Activated CD4-positive, alpha-beta T cell treated with anti-CD3 and anti-CD28 coated beads, Interleukin-2, amount 10 ng/mL, durations not matched to agents 7 days and 5 days (primary cell): Measurements from ENCODE around the gene TMEM30B. TPM values are rescaled to one million over a fixed set of nuclear protein-coding genes. Genes with fewer than 3 reads are reported as not detected.
A peak's percentile ranks its signal among the peaks of the same experiment; 100 is the strongest.

Experiments used
- CTCF ChIA-PET: fragments of 350-600 bp; sonication (Branson Sonifier 250); formaldehyde crosslinking; loops from one replicate; lab custom pipeline; 2021; ENCODE audit warnings: antibody characterized with exemption; lab: Charles Lee
- POLR2A ChIA-PET: fragments of 350-600 bp; sonication (Branson Sonifier 250); formaldehyde crosslinking; loops from one replicate; lab custom pipeline; 2021; ENCODE audit warnings: antibody characterized with exemption; lab: Charles Lee
- DNase-seq: peaks from one replicate; pipeline ENCODE4 v3.0.0-alpha.2; 2020
- H3K27ac Mint-ChIP-seq: one replicate; pipeline ENCODE4 v1.8.0; 2021; ENCODE audit warnings: mild to moderate bottlenecking, moderate library complexity, mixed read lengths
- H3K27me3 Mint-ChIP-seq: one replicate; pipeline ENCODE4 v1.8.0; 2021; ENCODE audit warnings: mixed read lengths
- H3K36me3 Mint-ChIP-seq: one replicate; pipeline ENCODE4 v1.8.0; 2021; ENCODE audit warnings: low read depth, mixed read lengths
- H3K4me1 Mint-ChIP-seq: one replicate; pipeline ENCODE4 v1.8.0; 2021; ENCODE audit warnings: mixed read lengths
- H3K4me3 Mint-ChIP-seq: one replicate; pipeline ENCODE4 v1.8.0; 2021; ENCODE audit warnings: mild to moderate bottlenecking, moderate library complexity, mixed read lengths
- H3K9me3 Mint-ChIP-seq: one replicate; pipeline ENCODE4 v1.8.0; 2021; ENCODE audit warnings: mixed read lengths
- total RNA-seq, 2 experiments: library from RNA; stranded (reverse); gene quantifications; one replicate each; pipeline ENCODE4 v1.2.3, GENCODE V29; 2021

The TMEM30B gene
- total RNA-seq, 2 experiments from 2014 or later, result 0.30 to 0.42 TPM

DNA sequence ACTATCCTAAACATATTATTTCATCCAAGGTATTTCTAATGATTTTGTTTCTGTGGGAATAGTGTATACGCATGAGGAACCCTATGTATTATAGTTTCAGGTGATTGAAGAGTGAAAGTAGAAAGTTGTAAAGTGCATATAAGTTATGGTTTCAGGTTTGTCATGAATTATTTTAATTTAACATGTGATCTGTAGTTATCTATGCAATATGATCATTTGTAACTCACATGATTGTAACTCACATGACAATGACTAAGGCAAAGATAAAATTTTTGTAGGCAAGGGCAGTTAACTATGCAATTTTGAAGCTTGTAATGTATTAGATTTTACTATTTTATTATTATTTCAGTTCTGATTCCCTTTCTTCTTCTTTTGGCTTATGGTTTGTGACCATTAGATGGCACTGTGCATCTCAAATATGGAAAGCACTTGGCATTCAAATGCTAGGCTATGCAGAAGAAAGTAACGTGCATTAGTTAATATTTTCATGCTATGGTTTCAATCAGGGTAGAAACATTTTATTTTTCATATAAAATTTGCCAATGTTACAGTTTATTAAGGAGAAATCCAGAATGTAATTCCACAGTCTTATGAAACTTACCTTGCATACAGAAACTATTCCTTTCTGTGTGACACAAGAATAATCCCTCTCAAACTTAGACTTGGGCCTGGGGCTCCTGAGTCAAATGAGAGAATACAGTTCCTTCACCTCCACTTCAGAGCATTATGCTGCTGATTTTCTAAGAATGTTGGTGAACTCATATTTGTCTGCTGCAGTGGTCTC lies 15.8 kb upstream of the TMEM30B start:
- peaks cover 52% of the 10 kb centered on the region for H3K4me1 Mint-ChIP-seq
- DNase-seq, result peak; percentile 60
- H3K27me3 Mint-ChIP-seq, result no peaks in the 10 kb centered on the region
- no peaks in the 10 kb centered on the region for H3K9me3 Mint-ChIP-seq
- ChIA-PET CTCF (interaction anchor here (0.8 to 1.3 kb wide), 3 partner anchors 159 to 541 kb away, joined by 3 read pairs; no protein-coding TSS in a partner anchor), POLR2A (interaction anchor here (0.6 kb wide), 1 partner anchor 236 kb away, joined by 6 read pairs; no protein-coding TSS in a partner anchor)
- no peak overlapping the region for H3K4me3 Mint-ChIP-seq
- H3K27ac Mint-ChIP-seq, result no peak overlapping the region
- H3K36me3 Mint-ChIP-seq, result peaks cover 13% of the 10 kb centered on the region

DNA sequence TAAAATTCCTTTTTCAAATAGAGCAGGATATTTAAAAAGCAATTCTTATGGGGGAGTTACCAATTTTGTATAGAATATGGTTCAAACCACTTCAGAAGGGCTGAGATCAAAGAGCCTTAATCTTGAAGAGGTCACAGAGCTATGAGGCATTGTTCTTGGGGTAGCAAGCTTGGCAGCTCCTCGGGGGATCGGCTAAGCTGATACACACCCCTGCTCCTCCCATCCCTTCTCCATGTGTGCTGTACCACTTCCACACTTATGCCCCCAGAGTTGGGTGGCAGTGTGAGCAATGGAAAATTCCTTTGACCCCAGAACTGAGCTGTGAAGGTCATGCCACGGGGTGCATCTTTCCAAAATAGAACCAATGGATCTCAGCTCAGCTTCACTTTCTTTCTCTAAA lies 15.0 kb upstream of the TMEM30B start:
- Mint-ChIP-seq H3K36me3 (peaks cover 7% of the 10 kb centered on the region), H3K27me3 (no peaks in the 10 kb centered on the region), H3K27ac (no peak overlapping the region), H3K9me3 (no peaks in the 10 kb centered on the region), H3K4me3 (no peak overlapping the region), H3K4me1 (peaks cover 52% of the 10 kb centered on the region)
- POLR2A ChIA-PET, result interaction anchor here (0.6 kb wide), 1 partner anchor 237 kb away, joined by 6 read pairs; no protein-coding TSS in a partner anchor
- no peak for DNase-seq
- CTCF ChIA-PET, result interaction anchor here (0.8 to 1.3 kb wide), 3 partner anchors 160 to 542 kb away, joined by 3 read pairs; no protein-coding TSS in a partner anchor

- no peaks in the 10 kb centered on the region for H3K36me3 Mint-ChIP-seq
- H3K27ac Mint-ChIP-seq, result no peak overlapping the region
- no peaks in the 10 kb centered on the region for H3K9me3 Mint-ChIP-seq
- POLR2A ChIA-PET, result no interaction called here
- no peak for DNase-seq
- no peak overlapping the region for H3K4me3 Mint-ChIP-seq
- peaks cover 13% of the 10 kb centered on the region for H3K4me1 Mint-ChIP-seq
- H3K27me3 Mint-ChIP-seq, result no peaks in the 10 kb centered on the region
- CTCF ChIA-PET, result interaction anchor here (1.1 to 3.6 kb wide), 2 partner anchors 11 to 21 kb away, joined by 3 to 15 read pairs; partner anchors contain the start of gene TMEM30B
These were observed 9.6 kb upstream of the TMEM30B start for GRCh38 chr14:61290701-61291100.

- Mint-ChIP-seq H3K27me3 (peaks cover 4% of the 10 kb centered on the region), H3K36me3 (no peaks in the 10 kb centered on the region), H3K27ac (no peak overlapping the region), H3K9me3 (no peaks in the 10 kb centered on the region), H3K4me1 (peaks cover 19% of the 10 kb centered on the region), H3K4me3 (no peak overlapping the region)
- POLR2A ChIA-PET, result interaction anchor here (0.7 kb wide), 1 partner anchor 22 kb away, joined by 3 read pairs; no protein-coding TSS in a partner anchor
- CTCF ChIA-PET, result interaction anchor here (0.6 to 1.4 kb wide), 4 partner anchors 100 to 1073 kb away, joined by 3 to 4 read pairs (median 3); no protein-coding TSS in a partner anchor
- no peak for DNase-seq
These were observed 7.6 kb upstream of the TMEM30B start for GRCh38 chr14:61288720-61289119.

DNA sequence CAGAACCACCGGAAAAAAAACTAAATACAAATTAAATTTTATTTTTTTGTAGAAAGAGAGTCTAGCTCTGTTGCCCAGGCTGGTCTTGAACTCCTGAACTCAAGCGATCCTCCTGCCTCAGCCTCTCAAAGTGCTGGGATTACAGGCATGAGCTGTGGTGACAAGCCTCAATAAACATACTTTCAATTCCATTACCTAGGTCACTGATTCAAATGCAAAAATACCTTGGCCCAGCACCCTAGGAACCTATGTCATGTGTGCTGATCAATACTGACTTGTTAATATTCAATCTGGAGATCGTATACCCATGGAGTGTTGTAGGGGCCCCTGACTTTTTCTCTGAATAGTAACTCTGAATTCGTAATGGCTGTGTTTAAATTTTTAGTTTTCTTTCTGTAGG lies 7.1 kb upstream of the TMEM30B start:
- DNase-seq, result no peak
- CTCF ChIA-PET, result interaction anchor here (0.6 to 1.4 kb wide), 4 partner anchors 100 to 1073 kb away, joined by 3 to 4 read pairs (median 3); no protein-coding TSS in a partner anchor
- Mint-ChIP-seq H3K4me3 (no peak overlapping the region), H3K9me3 (no peaks in the 10 kb centered on the region), H3K27ac (no peak overlapping the region), H3K36me3 (no peaks in the 10 kb centered on the region), H3K4me1 (peaks cover 20% of the 10 kb centered on the region), H3K27me3 (peaks cover 5% of the 10 kb centered on the region)
- POLR2A ChIA-PET, result interaction anchor here (0.7 kb wide), 1 partner anchor 23 kb away, joined by 3 read pairs; no protein-coding TSS in a partner anchor

- POLR2A ChIA-PET, result no interaction called here
- H3K27me3 Mint-ChIP-seq, result peaks cover 8% of the 10 kb centered on the region
- peaks cover 23% of the 10 kb centered on the region for H3K4me1 Mint-ChIP-seq
- no peak overlapping the region for H3K27ac Mint-ChIP-seq
- no peaks in the 10 kb centered on the region for H3K9me3 Mint-ChIP-seq
- no peak for DNase-seq
- CTCF ChIA-PET, result interaction anchor here (0.6 kb wide), 3 partner anchors 14 to 180 kb away, joined by 3 to 4 read pairs (median 3); no protein-coding TSS in a partner anchor
- H3K36me3 Mint-ChIP-seq, result no peaks in the 10 kb centered on the region
- no peak overlapping the region for H3K4me3 Mint-ChIP-seq
These were observed 6.1 kb upstream of the TMEM30B start for GRCh38 chr14:61287196-61287595.

DNA sequence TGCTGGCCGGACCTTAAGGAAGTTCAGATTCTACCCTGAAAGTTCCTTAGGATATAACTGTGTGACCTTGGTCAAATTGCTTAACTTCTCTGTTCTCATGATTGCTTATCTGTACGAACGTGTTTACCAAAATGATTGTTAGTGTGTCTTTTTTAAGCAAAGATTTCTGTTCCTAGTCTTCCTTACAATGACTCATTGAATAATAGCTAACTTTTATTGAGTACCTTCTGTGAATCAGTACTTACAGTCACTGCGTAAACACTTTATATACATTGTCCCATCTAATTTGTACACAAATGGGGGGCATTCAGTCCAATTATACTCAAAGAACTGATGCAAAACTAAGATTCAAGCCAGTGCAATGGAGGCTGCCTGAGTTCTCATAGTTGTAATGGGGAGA lies 4.2 kb upstream of the TMEM30B start:
- DNase-seq, result no peak
- H3K27me3 Mint-ChIP-seq, result peaks cover 10% of the 10 kb centered on the region
- ChIA-PET POLR2A (interaction anchor here (0.5 kb wide), 1 partner anchor 8 kb away, joined by 3 read pairs; no protein-coding TSS in a partner anchor), CTCF (interaction anchor here (1.0 to 1.4 kb wide), 2 partner anchors 23 to 32 kb away, joined by 3 read pairs; no protein-coding TSS in a partner anchor)
- H3K27ac Mint-ChIP-seq, result no peak overlapping the region
- no peak overlapping the region for H3K4me3 Mint-ChIP-seq
- H3K36me3 Mint-ChIP-seq, result no peaks in the 10 kb centered on the region
- no peaks in the 10 kb centered on the region for H3K9me3 Mint-ChIP-seq
- peaks cover 29% of the 10 kb centered on the region for H3K4me1 Mint-ChIP-seq

DNA sequence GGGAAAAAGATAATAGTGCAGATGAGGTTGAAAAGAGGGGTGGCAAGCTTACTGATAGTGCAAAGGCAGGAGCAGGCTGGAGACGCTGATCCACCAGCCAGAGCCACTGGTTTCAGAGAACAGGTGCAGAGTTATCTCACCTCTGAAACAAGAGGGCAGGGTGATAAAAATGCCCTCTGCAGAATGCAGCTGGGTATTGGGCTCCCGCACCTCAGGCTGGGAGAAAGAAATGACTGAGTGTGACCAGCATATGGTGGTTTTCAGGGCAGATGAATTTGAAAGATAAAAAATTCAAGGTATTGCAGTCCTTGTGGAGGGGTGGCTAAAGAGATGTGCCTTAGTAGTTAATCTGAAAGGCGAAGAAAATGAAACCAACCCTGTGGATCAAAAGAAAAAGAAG lies 2.9 kb upstream of the TMEM30B start:
- no peak for DNase-seq
- ChIA-PET CTCF (interaction anchor here (1.0 to 1.1 kb wide), 2 partner anchors 47 to 73 kb away, joined by 3 read pairs; no protein-coding TSS in a partner anchor), POLR2A (no interaction called here)
- Mint-ChIP-seq H3K36me3 (peaks cover 4% of the 10 kb centered on the region), H3K4me3 (no peak overlapping the region), H3K4me1 (peaks cover 40% of the 10 kb centered on the region), H3K27ac (no peak overlapping the region), H3K9me3 (no peaks in the 10 kb centered on the region), H3K27me3 (peaks cover 23% of the 10 kb centered on the region)

- peaks cover 40% of the 10 kb centered on the region for H3K4me1 Mint-ChIP-seq
These were observed 1.6 kb upstream of the TMEM30B start for GRCh38 chr14:61282746-61283145.

DNA sequence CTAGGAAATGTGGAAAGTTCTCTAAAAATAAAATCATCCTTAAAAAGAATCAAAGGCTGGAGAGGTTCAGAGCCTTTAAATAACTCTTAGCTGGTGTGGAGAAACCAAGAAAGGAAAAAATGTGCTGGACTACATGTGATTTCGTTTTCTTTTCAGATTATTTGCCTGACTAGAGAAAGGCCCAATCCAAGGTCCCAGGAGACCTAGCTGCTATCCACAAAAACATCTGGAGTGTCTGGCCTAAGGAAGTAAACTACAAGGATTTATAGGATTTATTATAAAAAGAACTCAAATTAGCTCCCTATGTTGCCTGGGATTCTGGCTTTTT lies 774 bp upstream of the TMEM30B start:
- peaks cover 4% of the 10 kb centered on the region for H3K36me3 Mint-ChIP-seq
- POLR2A ChIA-PET, result no interaction called here
- peaks cover 27% of the 10 kb centered on the region for H3K27me3 Mint-ChIP-seq
- no peaks in the 10 kb centered on the region for H3K9me3 Mint-ChIP-seq
- no peak overlapping the region for H3K27ac Mint-ChIP-seq
- no peak overlapping the region for H3K4me3 Mint-ChIP-seq
- CTCF ChIA-PET, result interaction anchor here (0.9 to 1.3 kb wide), 3 partner anchors 17 to 556 kb away, joined by 3 to 4 read pairs (median 3); no protein-coding TSS in a partner anchor
- peaks cover 37% of the 10 kb centered on the region for H3K4me1 Mint-ChIP-seq
- no peak for DNase-seq

More at GRCh38 chr14:61282746-61283145, 1.6 kb upstream of the TMEM30B start:
- CTCF ChIA-PET, result interaction anchor here (0.5 to 1.0 kb wide), 2 partner anchors 112 to 294 kb away, joined by 3 read pairs; no protein-coding TSS in a partner anchor
- peaks cover 27% of the 10 kb centered on the region for H3K27me3 Mint-ChIP-seq
- H3K36me3 Mint-ChIP-seq, result peaks cover 4% of the 10 kb centered on the region
- no peaks in the 10 kb centered on the region for H3K9me3 Mint-ChIP-seq
- DNase-seq, result no peak
- H3K4me3 Mint-ChIP-seq, result no peak overlapping the region
- POLR2A ChIA-PET, result no interaction called here
- no peak overlapping the region for H3K27ac Mint-ChIP-seq

DNA sequence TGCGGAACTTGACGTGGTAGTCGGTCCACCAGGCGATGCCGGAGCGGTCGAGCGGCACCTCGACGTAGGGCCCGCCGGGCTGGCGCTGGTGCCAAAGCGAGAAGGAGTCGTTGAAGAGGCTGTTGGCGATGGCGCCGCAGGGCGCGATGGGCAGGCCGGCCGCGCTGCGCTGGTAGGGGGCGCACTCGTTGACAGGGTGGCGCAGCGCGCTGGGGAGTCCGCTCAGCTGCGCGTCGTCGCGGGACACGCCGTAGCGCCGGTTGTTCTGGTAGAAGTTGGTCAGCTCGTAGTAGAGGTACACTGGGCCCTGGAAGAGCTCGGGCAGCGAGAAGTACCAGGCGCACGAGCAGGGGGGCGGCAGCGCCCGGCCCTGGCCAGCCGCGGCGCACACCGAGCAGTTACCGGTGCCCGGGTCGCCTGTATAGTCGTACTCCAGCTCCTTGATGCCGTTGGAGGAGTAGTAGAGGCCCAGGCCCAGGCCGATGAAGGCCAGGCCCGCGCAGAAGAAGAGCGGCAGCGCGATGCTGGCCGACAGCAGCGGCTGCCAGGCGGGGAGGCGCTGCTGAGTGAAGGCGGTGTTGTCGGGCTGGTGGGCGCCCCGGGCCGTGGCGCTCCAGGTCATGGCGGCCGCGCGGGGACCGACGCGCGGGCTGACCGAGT lies 482 bp downstream of the TMEM30B start:
- Mint-ChIP-seq H3K27me3 (peaks cover 30% of the 10 kb centered on the region), H3K27ac (peak overlapping the region; percentile 87), H3K9me3 (no peaks in the 10 kb centered on the region), H3K4me3 (peak overlapping the region; percentile 83), H3K4me1 (peaks cover 29% of the 10 kb centered on the region), H3K36me3 (peaks cover 4% of the 10 kb centered on the region)
- POLR2A ChIA-PET, result no interaction called here
- peak; percentile 71 for DNase-seq
- CTCF ChIA-PET, result interaction anchor here (0.5 to 3.2 kb wide), 23 partner anchors 9 to 579 kb away, joined by 3 to 15 read pairs (median 3); no protein-coding TSS in a partner anchor

GRCh38 chr14:61280092-61280525 lies 1.0 kb downstream of the TMEM30B start:
- ChIA-PET CTCF (interaction anchor here (0.8 to 3.2 kb wide), 17 partner anchors 10 to 558 kb away, joined by 3 to 15 read pairs (median 3); no protein-coding TSS in a partner anchor), POLR2A (no interaction called here)
- H3K9me3 Mint-ChIP-seq, result no peaks in the 10 kb centered on the region
- peaks cover 29% of the 10 kb centered on the region for H3K4me1 Mint-ChIP-seq
- peak; percentile 30 for DNase-seq
- H3K4me3 Mint-ChIP-seq, result peak overlapping the region; percentile 83
- H3K27me3 Mint-ChIP-seq, result peaks cover 33% of the 10 kb centered on the region
- peaks cover 4% of the 10 kb centered on the region for H3K36me3 Mint-ChIP-seq
- H3K27ac Mint-ChIP-seq, result peak overlapping the region; percentile 87
